ENCODE results near the gene TMOD1. TPM values are rescaled to one million over a fixed set of nuclear protein-coding genes. Genes with fewer than 3 reads are reported as not detected.

Gene TMOD1
- total and polyA plus RNA-seq, 10 of the 15 experiments (the other 5 are each of a cell fraction or from before 2014, with no cell fraction given): 4.0 to 44.1 (median 15.4) TPM

DNA sequence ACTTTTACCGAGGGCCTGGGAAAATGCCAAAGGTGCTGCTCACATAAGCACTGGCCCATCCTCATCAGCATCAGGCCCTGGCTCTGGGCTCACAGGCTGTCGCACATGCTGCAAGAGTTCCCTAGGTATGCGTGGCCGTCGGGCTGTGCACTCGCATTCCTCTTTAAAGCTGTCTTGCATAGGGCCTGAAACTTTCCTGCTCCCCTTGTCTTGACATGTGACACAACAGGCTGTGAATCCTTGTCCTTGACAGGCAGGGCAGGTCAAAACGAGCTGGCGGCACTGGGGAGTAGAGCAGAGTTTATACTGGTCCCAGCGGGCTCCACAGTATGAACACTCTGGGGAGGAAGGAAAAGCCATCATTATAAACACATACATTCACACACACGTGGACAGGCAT is 101.0 kb downstream of the TMOD1 start:
- Histone ChIP-seq H2AFZ (ENCODE audit: control insufficient read depth, low read depth, low read length) (no peak overlapping the region), H3K27me3 (replicated peaks in 1 of 2; ENCODE audit: control insufficient read depth in 2 of 2, insufficient read depth in 2 of 2, low read length in 1 of 2) (no peaks in the 10 kb centered on the region), H3K27ac (ENCODE audit: control insufficient read depth, insufficient read depth) (no peak overlapping the region), H3K9ac (ENCODE audit: control insufficient read depth, insufficient read depth, low read length) (no peak overlapping the region), H3K79me2 (ENCODE audit: control insufficient read depth, insufficient read depth, low read length) (no peaks in the 10 kb centered on the region), H3K9me3 (replicated peaks; ENCODE audit: control insufficient read depth, insufficient read depth, low read length) (no peaks in the 10 kb centered on the region), H3K4me1 (ENCODE audit: control insufficient read depth, insufficient read depth, low read length) (peaks cover 7% of the 10 kb centered on the region; the same call in 1 of the 2 replicates), H3K4me3 (no peak overlapping the region), H3K36me3 (ENCODE audit: control insufficient read depth in 2 of 2, insufficient read depth in 2 of 2, low read length in 1 of 2) (peaks cover 16 to 18% of the 10 kb centered on the region in 2 experiments), H3K4me2 (ENCODE audit: control insufficient read depth, insufficient read depth) (no peak overlapping the region), H4K20me1 (ENCODE audit: control insufficient read depth, insufficient read depth) (no peaks in the 10 kb centered on the region)
- WGBS (ENCODE audit: insufficient coverage, insufficient replicate concordance, low lambda C conversion rate, missing lambda C conversion rate): 97% methylated on average over 10 of the region's 10 CpGs
- no peak for TF ChIP-seq BHLHE40 (IDR thresholded peaks at IDR 0.05; ENCODE audit: borderline replicate concordance in 1 of 2, low read depth in 2 of 2, low read length in 1 of 2)
- no peak for TF ChIP-seq STAT1 (conservative IDR thresholded peaks at IDR 0.05)
- no peak for TF ChIP-seq RCOR1 (conservative IDR thresholded peaks at IDR 0.05; ENCODE audit: low read depth, low read length)
- no peak for TF ChIP-seq SUPT20H (IDR thresholded peaks at IDR 0.05; ENCODE audit: borderline replicate concordance, control insufficient read depth, low read depth, low read length)
- no peak for TF ChIP-seq E4F1 (IDR thresholded peaks at IDR 0.05; ENCODE audit: borderline replicate concordance, partially characterized antibody)
- no peak for TF ChIP-seq ESRRA (IDR thresholded peaks at IDR 0.05; ENCODE audit: low read length)
- TF ChIP-seq PAX8 (IDR thresholded peaks at IDR 0.05): no peak
- no peak for TF ChIP-seq NFYA (IDR thresholded peaks at IDR 0.05; ENCODE audit: borderline replicate concordance, low read depth, low read length)
- TF ChIP-seq STAT3 (IDR thresholded peaks at IDR 0.05; ENCODE audit: low read depth, low read length): no peak
- TF ChIP-seq, protein P1, sequence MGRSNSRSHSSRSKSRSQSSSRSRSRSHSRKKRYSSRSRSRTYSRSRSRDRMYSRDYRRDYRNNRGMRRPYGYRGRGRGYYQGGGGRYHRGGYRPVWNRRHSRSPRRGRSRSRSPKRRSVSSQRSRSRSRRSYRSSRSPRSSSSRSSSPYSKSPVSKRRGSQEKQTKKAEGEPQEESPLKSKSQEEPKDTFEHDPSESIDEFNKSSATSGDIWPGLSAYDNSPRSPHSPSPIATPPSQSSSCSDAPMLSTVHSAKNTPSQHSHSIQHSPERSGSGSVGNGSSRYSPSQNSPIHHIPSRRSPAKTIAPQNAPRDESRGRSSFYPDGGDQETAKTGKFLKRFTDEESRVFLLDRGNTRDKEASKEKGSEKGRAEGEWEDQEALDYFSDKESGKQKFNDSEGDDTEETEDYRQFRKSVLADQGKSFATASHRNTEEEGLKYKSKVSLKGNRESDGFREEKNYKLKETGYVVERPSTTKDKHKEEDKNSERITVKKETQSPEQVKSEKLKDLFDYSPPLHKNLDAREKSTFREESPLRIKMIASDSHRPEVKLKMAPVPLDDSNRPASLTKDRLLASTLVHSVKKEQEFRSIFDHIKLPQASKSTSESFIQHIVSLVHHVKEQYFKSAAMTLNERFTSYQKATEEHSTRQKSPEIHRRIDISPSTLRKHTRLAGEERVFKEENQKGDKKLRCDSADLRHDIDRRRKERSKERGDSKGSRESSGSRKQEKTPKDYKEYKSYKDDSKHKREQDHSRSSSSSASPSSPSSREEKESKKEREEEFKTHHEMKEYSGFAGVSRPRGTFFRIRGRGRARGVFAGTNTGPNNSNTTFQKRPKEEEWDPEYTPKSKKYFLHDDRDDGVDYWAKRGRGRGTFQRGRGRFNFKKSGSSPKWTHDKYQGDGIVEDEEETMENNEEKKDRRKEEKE (IDR thresholded peaks at IDR 0.05): no peak
- CTCF ChIA-PET: interaction anchor here (0.9 to 17.1 kb wide), 4 partner anchors 9 to 132 kb away, joined by 3 to 573 read pairs (median 112); partner anchors contain the start of gene TMOD1
- POLR2A ChIA-PET: no interaction called here
- RAD21 ChIA-PET (ENCODE audit: unreplicated experiment): interaction anchor here (13.2 kb wide), 1 partner anchor 132 kb away, joined by 306 read pairs; no protein-coding TSS in a partner anchor
- intact Hi-C loops (cut with micrococcal nuclease; ENCODE audit: unreplicated experiment) (no loop called here), in situ Hi-C loops (cut with MboI) (loop anchor here (5.0 to 25.0 kb wide), 2 partner anchors 135 to 740 kb away; partner anchors contain the start of gene ZNF782)
- no peak for DNase-seq (ENCODE audit: low read depth, low spot score)
- SMC1A ChIA-PET (ENCODE audit: uncharacterized antibody, unreplicated experiment): interaction anchor here (0.5 to 16.6 kb wide), 6 partner anchors 9 to 132 kb away, joined by 3 to 377 read pairs (median 4); no protein-coding TSS in a partner anchor
- no peak for FAIRE-seq
- BruUV-seq (replicated peaks): no TSS peak
- no peak for ATAC-seq
